ACHN (cell line): Measurements from ENCODE around the gene CHMP4A.
"Not testable (repeated sequence)": the region's sequence is repeated elsewhere in the genome, so short reads cannot be mapped to it uniquely, and the experiment has no call there.

Experiments used
- DNase-seq: peaks from one replicate; pipeline ENCODE4 v3.0.0-alpha.2; 2015
- in situ Hi-C: cut with HindIII; loops from 2 replicates; pipeline ENCODE4 v1.10.0; 2017; ENCODE audit warnings: low sequenced_read_pairs, low pct_ligation_motif_present, low pct_unique_long_range_greater_than_20kb

The CHMP4A gene

GRCh38 chr14:24204163-24205146, 8.8 kb downstream of the CHMP4A start:
- in situ Hi-C loops = no loop called here
- no peak for DNase-seq

- in situ Hi-C loops = not testable (repeated sequence)
Observed at GRCh38 chr14:24203249-24203886, 9.9 kb downstream of the CHMP4A start.

DNA sequence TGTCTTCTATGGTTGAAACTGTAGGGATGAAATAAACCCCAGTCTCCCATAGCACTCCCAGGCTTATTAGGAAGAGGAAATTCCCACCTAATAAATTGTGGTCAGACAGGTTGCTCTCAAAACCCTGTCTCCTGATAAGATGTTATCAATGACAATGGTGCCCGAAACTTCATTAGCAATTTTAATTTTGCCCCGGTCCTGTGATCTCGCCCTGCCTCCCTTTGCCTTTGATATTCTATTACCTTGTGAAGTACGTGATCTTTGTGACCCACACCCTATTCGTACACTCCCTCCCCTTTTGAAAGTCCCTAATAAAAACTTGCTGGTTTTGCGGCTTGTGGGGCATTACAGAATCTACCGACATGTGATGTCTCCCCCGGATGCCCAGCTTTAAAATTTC, 10.8 kb downstream of the CHMP4A start:
- DNase-seq, in situ Hi-C loops: not testable (repeated sequence)

More at GRCh38 chr14:24203249-24203886, 9.9 kb downstream of the CHMP4A start:
- DNase-seq = not testable (repeated sequence)

- in situ Hi-C loops = no loop called here
- DNase-seq = no peak
Observed at GRCh38 chr14:24198814-24199524, 14.3 kb downstream of the CHMP4A start.

- in situ Hi-C loops = no loop called here
- no peak for DNase-seq
Observed at GRCh38 chr14:24197056-24197450, 16.2 kb downstream of the CHMP4A start.

DNA sequence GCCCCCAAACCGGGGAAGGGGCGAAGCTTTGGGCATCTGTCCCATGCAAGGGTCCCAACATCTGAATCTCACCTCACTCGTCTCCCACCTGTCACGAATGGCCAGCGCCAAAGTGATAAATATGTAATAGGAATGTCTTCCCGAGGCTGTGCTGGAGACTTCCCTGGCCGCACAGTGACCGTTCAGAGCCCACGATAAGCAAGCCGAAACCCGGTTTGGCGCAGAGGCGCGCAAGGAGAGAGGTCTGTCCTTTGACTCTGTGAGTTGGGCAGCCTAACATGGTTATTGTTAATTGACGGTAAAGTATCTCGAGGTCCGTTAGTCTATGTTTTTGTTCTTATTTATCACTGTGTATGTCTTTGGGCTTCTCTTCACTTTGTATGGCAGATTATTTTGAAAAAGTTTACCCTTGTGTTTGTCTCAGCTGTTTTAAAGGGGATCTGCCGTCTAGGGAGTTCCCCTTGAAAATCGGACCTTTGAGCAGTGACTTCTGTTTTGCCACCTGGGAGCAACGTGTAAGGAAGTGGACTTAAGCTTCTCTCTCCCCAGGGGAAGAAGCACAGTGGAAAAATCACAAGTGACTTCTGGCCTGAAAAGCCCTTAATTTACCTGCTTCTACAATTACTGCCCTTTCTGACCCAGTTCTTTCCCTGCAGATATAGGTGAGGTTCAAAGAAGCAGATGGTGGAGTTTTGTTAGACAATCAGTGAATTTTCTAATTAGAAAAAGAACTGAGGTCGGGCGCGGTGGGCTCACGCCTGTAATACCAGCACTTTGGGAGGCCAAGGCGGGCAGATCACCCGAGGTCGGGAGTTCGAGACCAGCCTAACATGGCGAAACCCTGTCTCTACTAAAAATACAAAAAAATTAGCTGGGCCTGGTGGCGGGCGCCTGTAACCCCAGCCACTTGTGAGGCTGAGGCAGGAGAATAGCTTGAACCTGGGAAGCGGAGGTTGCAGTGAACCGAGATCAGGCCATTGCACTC, 16.9 kb downstream of the CHMP4A start:
- in situ Hi-C loops = no loop called here
- DNase-seq = peak; percentile 19

GRCh38 chr14:24195186-24196070, 17.9 kb downstream of the CHMP4A start, which contains the start of gene TM9SF1:
Gene TM9SF1, minus strand, starts transcription at chr14:24195441. Its CDS starts 422 bp downstream, at chr14:24195019.
- peak; percentile 75 for DNase-seq
- in situ Hi-C loops = no loop called here

DNA sequence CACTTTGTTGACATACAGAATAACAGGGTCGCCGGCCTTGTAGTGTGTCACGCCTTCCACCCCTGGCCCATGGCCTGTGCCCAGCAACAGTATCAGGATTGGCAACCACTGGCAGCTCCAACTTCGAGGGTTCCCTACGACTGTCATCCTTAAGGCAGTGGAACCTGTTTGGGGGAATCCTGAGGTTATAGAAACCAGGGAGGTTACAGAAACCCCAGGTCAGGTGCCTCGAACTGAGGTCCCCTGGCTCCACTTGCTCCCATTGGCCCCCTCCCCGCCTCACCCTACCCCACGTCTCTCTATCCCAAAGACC, 18.5 kb downstream of the CHMP4A start:
- in situ Hi-C loops = no loop called here
- DNase-seq = no peak

DNA sequence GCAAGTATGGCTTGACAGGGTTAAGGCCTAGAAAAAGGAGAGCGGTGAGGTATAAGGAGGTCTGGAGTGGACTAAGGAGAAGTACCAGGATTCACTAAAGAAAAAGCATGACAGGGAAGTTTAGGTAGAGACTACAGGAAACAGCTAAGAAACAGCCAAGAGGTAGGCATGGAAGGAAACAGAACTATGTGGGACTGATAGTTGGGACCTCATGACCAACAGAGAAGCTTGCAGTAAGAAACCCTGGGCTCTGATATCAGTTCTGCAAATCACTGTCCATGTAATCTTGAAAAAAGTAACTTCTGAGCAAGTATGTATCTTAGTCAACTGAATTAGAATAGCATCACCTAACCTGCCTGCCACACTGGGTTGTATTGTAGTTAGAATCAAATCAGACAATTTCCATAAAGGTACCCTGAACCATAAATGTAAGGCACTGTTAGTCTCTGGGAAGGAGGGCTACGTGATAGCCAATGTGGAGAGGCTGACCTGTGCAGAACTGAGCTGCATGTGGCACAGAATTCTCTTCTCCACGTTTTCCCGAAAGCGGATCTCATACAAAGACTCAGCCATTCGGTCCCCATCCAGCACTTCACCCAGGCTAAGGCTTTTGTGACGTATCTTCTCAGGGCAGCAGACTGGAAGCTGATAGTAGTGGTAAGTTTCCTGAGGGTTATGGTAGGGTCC, 19.0 kb downstream of the CHMP4A start:
- DNase-seq = no peak
- in situ Hi-C loops = no loop called here

- no peak for DNase-seq
- in situ Hi-C loops = no loop called here
Observed at GRCh38 chr14:24192933-24193332, 20.4 kb downstream of the CHMP4A start.

DNA sequence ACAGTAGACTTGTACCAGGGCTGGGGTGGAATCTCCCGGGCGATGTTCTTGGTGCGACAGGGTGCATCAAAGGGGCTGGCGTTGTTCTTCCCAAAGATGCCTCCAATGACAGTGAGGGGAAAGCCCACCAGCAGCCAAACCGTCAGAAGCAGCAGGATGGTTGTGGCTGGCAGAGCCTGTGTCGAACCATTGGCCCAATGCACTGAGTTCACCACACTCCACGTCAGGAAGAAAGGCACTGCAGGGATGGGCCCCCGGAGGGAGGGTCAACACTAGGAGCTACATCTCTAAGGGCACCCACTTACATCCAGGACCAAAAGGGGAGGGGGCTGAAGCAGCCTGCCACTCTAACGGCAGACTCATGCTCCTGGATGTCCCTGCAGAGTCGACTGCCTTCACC, 22.9 kb downstream of the CHMP4A start:
- no peak for DNase-seq
- in situ Hi-C loops = no loop called here

- no peak for DNase-seq
- in situ Hi-C loops = no loop called here
Observed at GRCh38 chr14:24189460-24189859, 23.8 kb downstream of the CHMP4A start.

- in situ Hi-C loops = no loop called here
- DNase-seq = no peak
Observed at GRCh38 chr14:24189059-24189375, 24.3 kb downstream of the CHMP4A start.

GRCh38 chr14:24188251-24189058, 24.8 kb downstream of the CHMP4A start, which contains the start of gene IPO4:
Gene IPO4, minus strand, starts transcription at chr14:24188816. Its CDS starts 29 bp downstream, at chr14:24188787.
- in situ Hi-C loops = no loop called here
- DNase-seq = peak; percentile 97

DNA sequence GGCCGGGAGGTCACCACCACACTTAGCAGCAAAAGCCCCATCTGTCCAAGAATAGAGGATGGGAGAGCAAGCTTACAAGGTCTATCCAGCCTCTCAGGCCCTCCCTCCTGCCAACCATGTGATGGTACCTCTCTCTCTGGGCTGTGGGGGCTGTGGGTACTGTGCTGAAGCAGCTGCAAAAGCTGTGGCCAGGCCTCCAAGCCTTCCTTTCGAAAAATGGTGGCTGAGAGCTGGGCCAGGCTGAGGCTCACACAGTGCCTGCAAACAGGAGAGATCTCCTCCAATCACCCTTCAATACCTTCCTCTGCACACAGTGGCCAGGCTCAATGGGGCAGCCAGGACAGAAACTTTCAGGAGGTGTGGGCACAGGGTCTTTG, 25.8 kb downstream of the CHMP4A start:
- in situ Hi-C loops = no loop called here

More for the DNA sequence above, 25.8 kb downstream of the CHMP4A start:
- no peak for DNase-seq
